ENCODE data around the gene FUT4.
"Not testable (repeated sequence)": the region's sequence is repeated elsewhere in the genome, so short reads cannot be mapped to it uniquely, and the experiment has no call there.

Gene FUT4

DNA sequence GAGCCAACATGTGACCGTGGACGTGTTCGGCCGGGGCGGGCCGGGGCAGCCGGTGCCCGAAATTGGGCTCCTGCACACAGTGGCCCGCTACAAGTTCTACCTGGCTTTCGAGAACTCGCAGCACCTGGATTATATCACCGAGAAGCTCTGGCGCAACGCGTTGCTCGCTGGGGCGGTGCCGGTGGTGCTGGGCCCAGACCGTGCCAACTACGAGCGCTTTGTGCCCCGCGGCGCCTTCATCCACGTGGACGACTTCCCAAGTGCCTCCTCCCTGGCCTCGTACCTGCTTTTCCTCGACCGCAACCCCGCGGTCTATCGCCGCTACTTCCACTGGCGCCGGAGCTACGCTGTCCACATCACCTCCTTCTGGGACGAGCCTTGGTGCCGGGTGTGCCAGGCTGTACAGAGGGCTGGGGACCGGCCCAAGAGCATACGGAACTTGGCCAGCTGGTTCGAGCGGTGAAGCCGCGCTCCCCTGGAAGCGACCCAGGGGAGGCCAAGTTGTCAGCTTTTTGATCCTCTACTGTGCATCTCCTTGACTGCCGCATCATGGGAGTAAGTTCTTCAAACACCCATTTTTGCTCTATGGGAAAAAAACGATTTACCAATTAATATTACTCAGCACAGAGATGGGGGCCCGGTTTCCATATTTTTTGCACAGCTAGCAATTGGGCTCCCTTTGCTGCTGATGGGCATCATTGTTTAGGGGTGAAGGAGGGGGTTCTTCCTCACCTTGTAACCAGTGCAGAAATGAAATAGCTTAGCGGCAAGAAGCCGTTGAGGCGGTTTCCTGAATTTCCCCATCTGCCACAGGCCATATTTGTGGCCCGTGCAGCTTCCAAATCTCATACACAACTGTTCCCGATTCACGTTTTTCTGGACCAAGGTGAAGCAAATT, 1.8 kb downstream of the FUT4 start:
- DNase-seq (ENCODE audit: insufficient read length, low spot score), result no peak
- no peak for TF ChIP-seq POLR2A (IDR thresholded peaks at IDR 0.05; ENCODE audit: low read depth, low read length)
- FAIRE-seq, result no peak

- no peak for TF ChIP-seq POLR2A (IDR thresholded peaks at IDR 0.05; ENCODE audit: low read depth, low read length)
These were observed 2.4 kb downstream of the FUT4 start for GRCh38 chr11:94546162-94546470.

DNA sequence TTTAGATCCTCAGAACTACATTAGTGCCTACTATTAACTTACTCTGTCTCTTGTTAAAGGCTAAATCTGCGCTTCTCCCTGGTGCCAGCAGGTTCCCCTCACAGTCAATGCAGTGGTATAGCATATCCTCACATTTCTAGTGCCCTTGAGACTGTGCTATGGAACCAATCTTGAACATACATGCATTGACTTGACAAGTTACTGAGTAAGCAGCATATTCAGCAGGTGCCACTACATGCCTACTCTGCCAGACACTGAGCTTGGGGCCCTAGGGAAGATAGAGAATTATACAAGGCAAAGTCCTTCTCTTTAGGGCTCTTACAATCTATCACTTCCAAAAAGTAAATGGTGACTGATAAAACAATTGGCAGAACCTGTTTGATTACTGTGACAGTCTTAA, 3.2 kb downstream of the FUT4 start:
- no peak for TF ChIP-seq POLR2A (IDR thresholded peaks at IDR 0.05; ENCODE audit: low read depth, low read length)
- DNase-seq (ENCODE audit: insufficient read length, low spot score), result no peak
- FAIRE-seq, result no peak

More at GRCh38 chr11:94546162-94546470, 2.4 kb downstream of the FUT4 start:
- DNase-seq (ENCODE audit: insufficient read length, low spot score) (no peak), FAIRE-seq (no peak)

DNA sequence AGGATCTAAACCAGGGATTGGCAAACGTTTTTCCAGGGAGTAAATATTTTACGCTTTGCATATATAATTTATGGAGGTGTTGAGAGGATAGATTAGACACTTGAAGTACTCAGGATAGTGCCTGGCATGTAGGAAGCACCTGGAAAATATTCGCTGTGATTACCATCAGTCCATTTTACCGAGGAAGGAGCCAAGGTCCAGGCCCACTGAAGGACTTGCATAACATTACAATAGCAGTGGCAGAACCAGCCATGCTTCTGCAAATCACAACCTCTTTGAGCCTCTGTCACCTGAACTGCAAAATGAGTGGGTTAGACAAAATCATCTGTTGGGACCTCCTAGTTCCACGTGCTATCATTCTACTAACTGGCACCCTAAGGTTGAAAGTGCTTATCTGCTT, 5.4 kb downstream of the FUT4 start:
- DNase-seq (ENCODE audit: insufficient read length, low spot score) (no peak), FAIRE-seq (no peak)
- TF ChIP-seq POLR2A (IDR thresholded peaks at IDR 0.05; ENCODE audit: low read depth, low read length), result no peak

DNA sequence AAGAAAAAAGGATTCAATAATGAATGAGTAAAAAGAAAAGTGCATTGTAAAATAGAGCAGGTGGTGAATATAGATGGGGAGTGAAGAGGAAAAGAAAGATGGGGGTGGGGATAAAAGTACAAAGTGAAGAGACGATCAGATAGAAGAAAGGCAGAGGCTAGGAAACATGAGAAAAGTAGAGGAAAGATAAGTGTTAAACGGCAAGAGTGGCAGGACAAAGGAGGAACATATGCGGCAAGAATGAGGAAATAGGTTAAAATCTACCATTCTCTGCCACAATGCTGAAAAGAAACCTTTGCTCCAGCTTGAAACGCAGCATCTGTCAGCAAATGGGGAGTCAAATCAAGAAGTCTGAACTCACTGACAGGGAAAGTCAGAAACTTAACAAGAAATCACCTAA, 6.8 kb downstream of the FUT4 start:
- DNase-seq (ENCODE audit: insufficient read length, low spot score), result no peak
- no peak for FAIRE-seq
- no peak for TF ChIP-seq POLR2A (IDR thresholded peaks at IDR 0.05; ENCODE audit: low read depth, low read length)

DNA sequence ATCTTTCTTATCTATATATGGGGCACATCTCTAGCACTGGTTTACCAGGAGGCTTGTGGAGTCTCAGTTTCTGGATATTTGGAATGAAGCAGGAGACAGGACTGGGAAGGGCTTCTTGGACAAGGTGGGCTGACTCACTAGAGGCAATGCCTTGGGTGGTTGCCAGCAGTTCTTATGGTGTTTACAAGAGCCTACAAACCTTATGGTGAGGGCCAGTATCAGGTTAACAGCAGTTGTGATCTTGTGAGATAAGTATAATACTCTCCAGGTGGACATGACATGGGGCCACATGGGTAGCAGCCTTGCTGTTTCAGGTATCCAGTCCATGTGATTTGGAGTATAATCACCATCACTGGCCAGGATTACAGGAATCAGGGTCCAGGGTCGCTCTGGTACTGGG, 10.2 kb downstream of the FUT4 start:
- DNase-seq (ENCODE audit: insufficient read length, low spot score), result no peak
- no peak for TF ChIP-seq POLR2A (IDR thresholded peaks at IDR 0.05; ENCODE audit: low read depth, low read length)
- FAIRE-seq, result no peak

DNA sequence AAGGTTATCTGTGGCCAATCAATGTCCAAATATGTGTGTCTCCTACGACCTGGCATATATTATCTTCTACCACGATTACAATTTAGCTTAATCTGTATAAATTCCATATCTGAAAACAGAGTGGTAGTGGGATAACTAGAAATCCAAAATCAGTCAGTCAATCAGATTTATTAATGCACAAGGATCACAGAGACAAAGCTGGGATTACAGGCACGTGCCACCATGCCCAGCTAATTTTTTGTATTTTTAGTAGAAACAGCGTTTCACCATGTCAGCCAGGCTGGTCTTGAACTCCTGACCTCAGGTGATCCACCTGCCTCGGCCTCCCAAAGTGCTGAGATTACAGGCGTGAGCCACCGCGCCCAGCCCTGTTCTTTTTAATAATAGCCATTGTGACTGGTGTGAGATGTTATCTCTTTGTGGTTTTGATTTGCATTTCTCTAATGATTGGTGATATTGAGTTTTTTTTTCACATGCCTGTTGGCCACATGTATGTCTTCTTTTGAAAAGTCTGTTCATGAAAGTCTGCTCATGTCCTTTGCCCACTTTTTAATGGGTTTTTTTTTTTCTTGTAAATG, 12.1 kb downstream of the FUT4 start:
- not testable (repeated sequence) for DNase-seq (ENCODE audit: insufficient read length, low spot score); FAIRE-seq

DNA sequence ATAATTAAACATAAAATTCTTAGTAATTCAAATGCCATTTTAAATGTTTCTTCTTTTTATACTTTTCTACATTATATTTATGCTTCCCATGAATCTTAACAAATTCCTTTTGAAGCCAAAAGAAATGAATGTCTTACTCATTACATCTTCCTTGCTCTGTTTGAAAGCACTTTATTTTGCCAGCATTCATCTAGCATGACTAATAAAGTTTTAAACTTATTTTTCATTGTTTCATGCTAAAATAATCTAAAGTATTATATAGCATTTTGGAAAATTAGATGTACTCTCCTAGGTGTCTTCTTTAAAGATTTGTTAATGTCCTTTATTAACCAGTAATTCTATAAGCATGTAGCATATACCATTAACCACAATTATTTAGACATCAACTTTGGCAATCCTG, 13.7 kb downstream of the FUT4 start:
- TF ChIP-seq POLR2A (IDR thresholded peaks at IDR 0.05; ENCODE audit: low read depth, low read length), result no peak
- FAIRE-seq, result no peak
- DNase-seq (ENCODE audit: insufficient read length, low spot score), result no peak

- DNase-seq (ENCODE audit: insufficient read length, low spot score) (no peak), FAIRE-seq (no peak)
- no peak for TF ChIP-seq POLR2A (IDR thresholded peaks at IDR 0.05; ENCODE audit: low read depth, low read length)
These were observed 14.3 kb downstream of the FUT4 start for GRCh38 chr11:94557992-94558391.

DNA sequence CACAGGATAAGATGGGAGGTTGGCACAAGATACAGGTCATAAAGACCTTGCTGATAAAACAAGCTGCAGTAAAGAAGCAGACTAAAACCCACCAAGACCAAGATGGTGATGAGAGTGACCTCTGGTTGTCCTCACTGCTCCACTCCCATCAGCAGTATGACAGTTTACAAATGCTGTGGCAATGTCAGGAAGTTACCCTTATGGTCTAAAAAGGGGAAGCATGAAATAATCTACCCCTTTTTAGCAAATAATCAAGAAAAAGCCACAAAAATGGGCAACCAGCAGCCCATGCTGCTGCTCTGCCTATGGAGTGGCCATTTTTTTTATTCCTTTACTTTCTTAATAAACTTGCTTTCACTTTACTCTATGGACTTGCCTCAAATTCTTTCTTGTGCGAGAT, 14.7 kb downstream of the FUT4 start:
- TF ChIP-seq POLR2A (IDR thresholded peaks at IDR 0.05; ENCODE audit: low read depth, low read length), result no peak
- DNase-seq (ENCODE audit: insufficient read length, low spot score) (no peak), FAIRE-seq (no peak)

DNA sequence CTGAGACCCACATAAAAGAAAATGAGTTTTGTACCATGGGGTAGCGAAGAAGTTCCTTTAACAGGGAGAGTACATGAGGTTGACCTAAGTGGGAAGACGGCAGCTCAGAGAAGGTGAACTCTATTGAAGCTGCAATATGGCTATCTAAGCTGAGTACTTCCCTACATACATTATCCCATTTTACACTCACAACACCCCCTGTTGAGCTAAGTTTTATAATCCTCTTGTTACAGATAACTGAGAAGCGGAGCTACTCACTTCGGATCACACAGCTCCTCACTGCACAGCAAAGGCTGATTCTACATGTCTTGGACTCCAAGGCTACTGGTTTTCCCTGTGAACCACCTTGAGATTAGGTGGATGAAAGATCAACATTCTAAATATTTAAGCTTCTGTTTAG, 15.2 kb downstream of the FUT4 start:
- no peak for FAIRE-seq
- no peak for TF ChIP-seq POLR2A (IDR thresholded peaks at IDR 0.05; ENCODE audit: low read depth, low read length)
- no peak for DNase-seq (ENCODE audit: insufficient read length, low spot score)

DNA sequence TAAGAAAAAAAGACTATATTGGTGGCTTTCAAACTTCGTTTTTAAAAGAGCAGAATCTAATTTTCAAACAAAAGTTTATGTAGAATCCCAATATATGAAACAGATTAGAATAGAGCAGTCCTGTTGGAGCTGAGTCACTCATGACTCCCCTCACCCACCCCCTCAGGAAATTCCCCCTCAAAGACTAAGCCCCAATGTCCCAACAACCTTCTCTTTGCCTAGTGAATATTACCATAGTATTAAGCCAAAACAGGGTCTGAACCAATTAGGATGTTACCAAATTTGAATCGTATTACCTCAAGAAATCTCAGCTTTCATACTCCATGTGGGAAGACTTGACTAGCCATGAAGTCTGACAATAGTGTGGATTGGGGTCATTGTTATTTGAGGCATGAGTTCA, 15.6 kb downstream of the FUT4 start:
- FAIRE-seq (no peak), DNase-seq (ENCODE audit: insufficient read length, low spot score) (no peak)
- TF ChIP-seq POLR2A (IDR thresholded peaks at IDR 0.05; ENCODE audit: low read depth, low read length), result no peak

GRCh38 chr11:94560834-94561233, 17.1 kb downstream of the FUT4 start:
- no peak for DNase-seq (ENCODE audit: insufficient read length, low spot score)
- no peak for FAIRE-seq
- no peak for TF ChIP-seq POLR2A (IDR thresholded peaks at IDR 0.05; ENCODE audit: low read depth, low read length)

GRCh38 chr11:94563176-94563847, 19.6 kb downstream of the FUT4 start:
- TF ChIP-seq POLR2A (IDR thresholded peaks at IDR 0.05; ENCODE audit: low read depth, low read length), result no peak
- FAIRE-seq (peak; percentile 78), DNase-seq (ENCODE audit: insufficient read length, low spot score) (peak; percentile 24)
